ENCODE measurements around the gene CD209. TPM values are rescaled to one million over a fixed set of nuclear protein-coding genes. Genes with fewer than 3 reads are reported as not detected.

The CD209 gene
- total RNA-seq, 1 experiment from 2014 or later, result not detected

- TF ChIP-seq CEBPB (IDR thresholded peaks at IDR 0.05; ENCODE audit: low read depth) (no peak), ELF1 (IDR thresholded peaks at IDR 0.05; ENCODE audit: borderline replicate concordance, low read depth) (no peak)
Measured at GRCh38 chr19:7698583-7698982, 48.8 kb downstream of the CD209 start (continued).

DNA sequence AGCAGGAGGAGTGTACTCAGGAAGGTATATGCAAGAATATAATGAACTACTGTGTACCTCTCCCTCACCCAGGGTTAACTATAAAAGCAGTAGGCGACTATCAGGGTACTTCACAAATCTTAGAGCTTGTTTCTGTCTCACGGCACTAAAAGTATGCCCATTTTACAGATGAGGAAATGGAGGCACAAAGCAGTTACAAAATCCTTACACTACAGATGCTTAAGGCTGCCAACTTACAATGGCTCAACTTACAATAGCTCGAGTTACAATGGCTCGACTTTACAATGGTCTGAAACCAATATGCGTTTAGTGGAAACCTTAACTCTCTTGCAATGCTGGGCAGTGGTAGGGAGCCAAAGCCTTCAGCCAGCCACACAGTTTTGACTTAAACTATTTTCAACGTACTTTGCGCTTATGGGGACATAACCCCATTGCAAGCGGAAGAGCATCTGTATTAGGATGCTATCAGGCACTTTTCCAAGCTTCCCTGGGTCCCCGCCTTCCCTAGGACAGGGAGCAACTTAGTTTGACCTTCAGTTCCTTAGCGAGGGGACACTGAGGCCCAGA, 49.5 kb downstream of the CD209 start:
- ATAC-seq (no peak), DNase-seq (ENCODE audit: low read depth, low spot score) (no peak)
- H3K9me2 ChIP-seq (ENCODE audit: insufficient read depth), result no peaks in the 10 kb centered on the region
- no peak for TF ChIP-seq CEBPB (IDR thresholded peaks at IDR 0.05; ENCODE audit: low read depth)
- no peak for TF ChIP-seq SRF (IDR thresholded peaks at IDR 0.05; ENCODE audit: low read depth)
- no peak for TF ChIP-seq FOSL1 (IDR thresholded peaks at IDR 0.05; ENCODE audit: low read depth)
- no peak for TF ChIP-seq SP1 (IDR thresholded peaks at IDR 0.05; ENCODE audit: low read depth)
- TF ChIP-seq, protein P1, sequence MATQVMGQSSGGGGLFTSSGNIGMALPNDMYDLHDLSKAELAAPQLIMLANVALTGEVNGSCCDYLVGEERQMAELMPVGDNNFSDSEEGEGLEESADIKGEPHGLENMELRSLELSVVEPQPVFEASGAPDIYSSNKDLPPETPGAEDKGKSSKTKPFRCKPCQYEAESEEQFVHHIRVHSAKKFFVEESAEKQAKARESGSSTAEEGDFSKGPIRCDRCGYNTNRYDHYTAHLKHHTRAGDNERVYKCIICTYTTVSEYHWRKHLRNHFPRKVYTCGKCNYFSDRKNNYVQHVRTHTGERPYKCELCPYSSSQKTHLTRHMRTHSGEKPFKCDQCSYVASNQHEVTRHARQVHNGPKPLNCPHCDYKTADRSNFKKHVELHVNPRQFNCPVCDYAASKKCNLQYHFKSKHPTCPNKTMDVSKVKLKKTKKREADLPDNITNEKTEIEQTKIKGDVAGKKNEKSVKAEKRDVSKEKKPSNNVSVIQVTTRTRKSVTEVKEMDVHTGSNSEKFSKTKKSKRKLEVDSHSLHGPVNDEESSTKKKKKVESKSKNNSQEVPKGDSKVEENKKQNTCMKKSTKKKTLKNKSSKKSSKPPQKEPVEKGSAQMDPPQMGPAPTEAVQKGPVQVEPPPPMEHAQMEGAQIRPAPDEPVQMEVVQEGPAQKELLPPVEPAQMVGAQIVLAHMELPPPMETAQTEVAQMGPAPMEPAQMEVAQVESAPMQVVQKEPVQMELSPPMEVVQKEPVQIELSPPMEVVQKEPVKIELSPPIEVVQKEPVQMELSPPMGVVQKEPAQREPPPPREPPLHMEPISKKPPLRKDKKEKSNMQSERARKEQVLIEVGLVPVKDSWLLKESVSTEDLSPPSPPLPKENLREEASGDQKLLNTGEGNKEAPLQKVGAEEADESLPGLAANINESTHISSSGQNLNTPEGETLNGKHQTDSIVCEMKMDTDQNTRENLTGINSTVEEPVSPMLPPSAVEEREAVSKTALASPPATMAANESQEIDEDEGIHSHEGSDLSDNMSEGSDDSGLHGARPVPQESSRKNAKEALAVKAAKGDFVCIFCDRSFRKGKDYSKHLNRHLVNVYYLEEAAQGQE (IDR thresholded peaks at IDR 0.05; ENCODE audit: low read depth), result no peak
- no peak for TF ChIP-seq ATF3 (IDR thresholded peaks at IDR 0.05)
- no peak for TF ChIP-seq YY1 (IDR thresholded peaks at IDR 0.05; ENCODE audit: extremely low read depth, insufficient replicate concordance, low read depth, low read length)
- TF ChIP-seq SIN3A (IDR thresholded peaks at IDR 0.05; ENCODE audit: low read depth), result no peak
- no peak for TF ChIP-seq EZH2phosphoT487 (IDR thresholded peaks at IDR 0.05; ENCODE audit: borderline replicate concordance)
- no peak for TF ChIP-seq ZNF274 (IDR thresholded peaks at IDR 0.05; ENCODE audit: low read depth, low read length)
- TF ChIP-seq, protein P2, sequence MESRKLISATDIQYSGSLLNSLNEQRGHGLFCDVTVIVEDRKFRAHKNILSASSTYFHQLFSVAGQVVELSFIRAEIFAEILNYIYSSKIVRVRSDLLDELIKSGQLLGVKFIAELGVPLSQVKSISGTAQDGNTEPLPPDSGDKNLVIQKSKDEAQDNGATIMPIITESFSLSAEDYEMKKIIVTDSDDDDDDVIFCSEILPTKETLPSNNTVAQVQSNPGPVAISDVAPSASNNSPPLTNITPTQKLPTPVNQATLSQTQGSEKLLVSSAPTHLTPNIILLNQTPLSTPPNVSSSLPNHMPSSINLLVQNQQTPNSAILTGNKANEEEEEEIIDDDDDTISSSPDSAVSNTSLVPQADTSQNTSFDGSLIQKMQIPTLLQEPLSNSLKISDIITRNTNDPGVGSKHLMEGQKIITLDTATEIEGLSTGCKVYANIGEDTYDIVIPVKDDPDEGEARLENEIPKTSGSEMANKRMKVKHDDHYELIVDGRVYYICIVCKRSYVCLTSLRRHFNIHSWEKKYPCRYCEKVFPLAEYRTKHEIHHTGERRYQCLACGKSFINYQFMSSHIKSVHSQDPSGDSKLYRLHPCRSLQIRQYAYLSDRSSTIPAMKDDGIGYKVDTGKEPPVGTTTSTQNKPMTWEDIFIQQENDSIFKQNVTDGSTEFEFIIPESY (IDR thresholded peaks at IDR 0.05; ENCODE audit: extremely low read depth, insufficient replicate concordance, low read length), result no peak
- no peak for TF ChIP-seq MAX (IDR thresholded peaks at IDR 0.05)
- TF ChIP-seq EZH2 (IDR thresholded peaks at IDR 0.05), result no peak
- no peak for TF ChIP-seq JUND (IDR thresholded peaks at IDR 0.05)
- TF ChIP-seq POLR2A (IDR thresholded peaks at IDR 0.05; ENCODE audit: borderline replicate concordance, extremely low read depth, insufficient read depth, insufficient read length), result no peak
- no peak for TF ChIP-seq ELF1 (IDR thresholded peaks at IDR 0.05; ENCODE audit: borderline replicate concordance, low read depth)
- TF ChIP-seq ZFX (IDR thresholded peaks at IDR 0.05), result no peak
- TF ChIP-seq CBX3 (IDR thresholded peaks at IDR 0.05; ENCODE audit: low read depth), result no peak
- TF ChIP-seq POLR2AphosphoS5 (IDR thresholded peaks at IDR 0.05; ENCODE audit: low read depth, low read length), result no peak
- no peaks in the 10 kb centered on the region for H3K9me3 ChIP-seq (ENCODE audit: control insufficient read depth in 1 of 2, insufficient read depth in 1 of 2, low read depth in 1 of 2, low read length in 2 of 2)
- ChIA-PET CTCF (no interaction called here), POLR2A (no interaction called here), RAD21 (ENCODE audit: low non-redundant PET in 1 of 2, low total read pairs in 2 of 2, uncharacterized antibody in 2 of 2, unreplicated experiment in 2 of 2) (no interaction called here)
- no TSS peak for BruUV-seq (replicated peaks)
- H3K27ac ChIP-seq (ENCODE audit: low read depth, low read length), result no peak overlapping the region
- H3K27me3 ChIP-seq (ENCODE audit: insufficient read depth, low read length), result peaks cover 16% of the 10 kb centered on the region; the same call in 1 of the 2 replicates
- intact Hi-C loops (cut with micrococcal nuclease), result no loop called here
- no peak overlapping the region for H3K4me2 ChIP-seq (ENCODE audit: low read length)
- no peaks in the 10 kb centered on the region for H3K4me1 ChIP-seq (ENCODE audit: control insufficient read depth in 1 of 2, insufficient read depth in 2 of 2, low read length in 2 of 2)
- no peak overlapping the region for H2AFZ ChIP-seq (ENCODE audit: low read depth, low read length, poor library complexity, severe bottlenecking)
- H3K4me3 ChIP-seq (replicated peaks in 1 of 2; ENCODE audit: low read depth in 1 of 2, low read length in 2 of 2), result no peak overlapping the region
- no peaks in the 10 kb centered on the region for H4K20me1 ChIP-seq (ENCODE audit: insufficient read depth)
- H3K9ac ChIP-seq (ENCODE audit: low read length), result no peak overlapping the region
- no peaks in the 10 kb centered on the region for H3K79me2 ChIP-seq (ENCODE audit: insufficient read depth, low read length)
- H3K36me3 ChIP-seq (ENCODE audit: control insufficient read depth in 1 of 2, insufficient read depth in 2 of 2, low read length in 2 of 2), result no peaks in the 10 kb centered on the region

Data from HCT116 (cell line).